HG02970 (cell line): ENCODE results near the gene WDR44.
"Not testable (repeated sequence)": the region's sequence is repeated elsewhere in the genome, so short reads cannot be mapped to it uniquely, and the experiment has no call there.

Experiments
- ATAC-seq: cut with Tn5 transposase; IDR thresholded peaks from one replicate; pipeline ENCODE4 v1.9.1; 2021; ENCODE audit warnings: mild to moderate bottlenecking, moderate library complexity, moderate number of reproducible peaks; ENCODE audit not compliant: unreplicated experiment, low FRiP score

Gene WDR44

DNA sequence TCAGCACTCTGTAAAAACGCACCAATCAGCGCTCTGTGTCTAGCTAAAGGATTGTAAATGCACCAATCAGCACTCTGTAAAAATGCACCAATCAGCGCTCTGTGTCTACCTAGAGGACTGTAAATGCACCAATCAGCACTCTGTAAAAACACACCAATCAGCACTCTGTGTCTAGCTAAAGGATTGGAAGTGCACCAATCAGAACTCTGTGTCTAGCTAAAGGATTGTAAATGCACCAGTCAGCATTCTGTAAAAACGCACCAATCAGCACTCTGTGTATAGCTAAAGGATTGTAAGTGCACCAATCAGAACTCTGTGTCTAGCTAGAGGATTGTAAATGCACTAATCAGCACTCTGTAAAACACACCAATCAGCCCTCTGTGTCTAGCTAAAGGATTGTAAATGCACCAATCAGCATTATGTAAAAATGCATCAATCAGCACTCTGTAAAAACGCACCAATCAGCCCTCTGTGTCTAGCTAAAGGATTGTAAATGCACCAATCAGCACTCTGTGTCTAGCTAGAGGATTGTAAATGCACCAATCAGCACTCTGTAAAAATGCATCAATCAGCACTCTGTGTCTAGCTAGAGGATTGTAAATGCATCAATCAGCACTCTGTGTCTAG lies 124.9 kb downstream of the WDR44 start:
- not testable (repeated sequence) for ATAC-seq

GRCh38 chrX:118474586-118474985 lies 128.7 kb downstream of the WDR44 start:
- ATAC-seq = no peak

DNA sequence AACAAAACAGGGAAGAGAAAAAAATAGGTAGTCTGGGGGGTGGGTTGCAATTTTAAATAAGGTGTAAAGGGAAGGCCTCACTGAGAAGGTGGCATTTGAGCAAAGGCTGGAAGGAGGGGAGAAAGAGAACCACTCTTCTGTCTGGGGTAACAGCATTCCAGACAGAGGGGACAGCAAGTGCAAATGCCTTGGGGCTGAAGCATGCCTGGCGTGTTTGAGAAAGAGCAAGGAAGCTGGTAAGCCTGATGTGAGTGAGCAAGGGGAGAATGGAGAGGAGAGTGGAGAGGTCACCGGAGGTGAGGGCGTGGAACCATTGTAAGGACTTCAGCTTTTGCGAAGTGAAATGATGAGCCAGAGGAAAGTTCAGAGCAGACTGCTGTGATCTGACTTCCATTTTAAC lies 130.0 kb downstream of the WDR44 start:
- ATAC-seq = no peak

- no peak for ATAC-seq
Observed at GRCh38 chrX:118480172-118480571, 134.3 kb downstream of the WDR44 start.

GRCh38 chrX:118482384-118482783 lies 136.5 kb downstream of the WDR44 start:
- ATAC-seq = not testable (repeated sequence)

DNA sequence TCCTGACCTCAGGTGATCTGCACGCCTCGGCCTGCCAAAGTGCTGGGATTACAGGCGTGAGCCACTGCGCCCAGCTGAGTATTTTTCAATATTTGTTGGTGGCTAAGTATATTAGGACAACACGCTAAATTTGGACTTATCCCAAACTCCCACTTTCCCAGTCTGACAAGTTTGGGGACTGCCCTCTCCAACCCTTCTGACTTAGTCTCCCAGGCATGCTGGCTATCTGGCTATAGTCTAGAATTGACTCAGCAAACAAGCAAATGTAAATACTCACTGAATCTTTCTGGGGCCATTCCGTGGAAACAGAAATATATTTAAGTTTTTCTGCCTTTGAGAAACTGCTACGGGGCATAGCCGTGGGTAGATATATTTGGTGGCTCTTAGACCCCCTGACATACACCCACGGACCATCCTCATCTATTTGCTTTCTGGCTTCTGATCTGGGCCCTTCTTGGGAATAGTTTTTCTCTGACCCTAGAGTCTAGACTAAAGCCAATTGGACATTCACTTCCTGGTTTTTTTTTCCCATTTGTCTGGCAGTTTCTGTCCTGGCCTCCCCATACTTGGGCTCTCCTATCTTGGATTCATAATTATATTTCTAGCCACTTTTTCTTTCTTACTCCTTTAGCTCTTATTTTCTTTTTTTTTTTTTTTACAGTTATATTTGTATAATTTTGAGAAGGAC lies 138.5 kb downstream of the WDR44 start:
- no peak for ATAC-seq

GRCh38 chrX:118486693-118487092 lies 140.8 kb downstream of the WDR44 start:
- ATAC-seq = not testable (repeated sequence)

DNA sequence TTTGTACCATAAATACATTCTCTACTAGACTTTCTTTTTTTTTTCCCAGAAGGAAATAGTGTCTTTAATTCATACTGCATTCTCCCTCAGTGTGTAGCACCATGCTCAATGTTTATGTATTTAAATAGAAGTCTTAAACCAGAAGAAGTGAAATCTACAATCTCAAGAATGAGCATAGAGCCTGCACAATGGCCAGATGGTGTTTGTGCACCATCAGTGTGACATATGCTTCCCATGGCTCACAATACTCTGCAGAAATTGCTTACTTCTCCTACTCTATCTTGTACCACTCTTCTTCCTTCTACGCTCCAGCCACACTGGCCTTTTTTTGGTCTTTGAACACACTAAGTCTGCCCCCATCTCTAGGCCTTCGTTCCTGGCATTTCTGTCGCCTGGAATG lies 147.1 kb downstream of the WDR44 start:
- no peak for ATAC-seq

DNA sequence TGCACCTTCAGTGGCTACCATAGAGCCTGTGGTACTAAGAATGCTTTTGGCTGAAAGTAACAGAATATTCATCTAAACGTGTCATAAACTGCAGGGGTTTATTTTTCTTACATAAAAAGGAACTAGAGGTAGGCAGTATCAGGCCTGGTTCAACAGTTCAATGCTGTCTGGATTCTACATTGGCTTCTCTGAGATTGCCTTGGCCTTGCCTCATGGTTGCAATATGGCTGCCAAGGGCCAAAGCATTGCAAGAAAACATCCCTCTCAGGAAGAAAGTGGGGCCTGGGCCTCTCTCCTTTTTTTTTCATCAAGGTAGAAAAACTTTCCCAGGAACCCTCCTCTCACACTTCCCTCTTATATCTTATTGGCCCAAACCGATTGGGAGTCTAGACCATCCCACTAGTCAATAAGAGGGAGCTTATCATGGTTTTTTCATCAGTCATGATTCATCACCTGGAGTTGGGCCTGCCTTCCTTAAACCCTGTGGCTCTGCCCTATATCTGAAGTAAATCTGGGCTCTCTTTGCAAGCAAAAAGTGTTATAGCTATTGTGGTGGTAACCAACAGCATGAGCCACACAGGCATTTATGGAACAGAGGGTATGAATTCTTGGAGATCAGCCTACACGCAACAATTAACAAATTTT lies 147.9 kb downstream of the WDR44 start:
- no peak for ATAC-seq

GRCh38 chrX:118495061-118495921 lies 149.4 kb downstream of the WDR44 start, which contains the start of gene DOCK11:
Gene DOCK11 (plus strand): TSS chrX:118495815. CDS start chrX:118495972, 157 bp downstream.
- ATAC-seq = peak; percentile 49

DNA sequence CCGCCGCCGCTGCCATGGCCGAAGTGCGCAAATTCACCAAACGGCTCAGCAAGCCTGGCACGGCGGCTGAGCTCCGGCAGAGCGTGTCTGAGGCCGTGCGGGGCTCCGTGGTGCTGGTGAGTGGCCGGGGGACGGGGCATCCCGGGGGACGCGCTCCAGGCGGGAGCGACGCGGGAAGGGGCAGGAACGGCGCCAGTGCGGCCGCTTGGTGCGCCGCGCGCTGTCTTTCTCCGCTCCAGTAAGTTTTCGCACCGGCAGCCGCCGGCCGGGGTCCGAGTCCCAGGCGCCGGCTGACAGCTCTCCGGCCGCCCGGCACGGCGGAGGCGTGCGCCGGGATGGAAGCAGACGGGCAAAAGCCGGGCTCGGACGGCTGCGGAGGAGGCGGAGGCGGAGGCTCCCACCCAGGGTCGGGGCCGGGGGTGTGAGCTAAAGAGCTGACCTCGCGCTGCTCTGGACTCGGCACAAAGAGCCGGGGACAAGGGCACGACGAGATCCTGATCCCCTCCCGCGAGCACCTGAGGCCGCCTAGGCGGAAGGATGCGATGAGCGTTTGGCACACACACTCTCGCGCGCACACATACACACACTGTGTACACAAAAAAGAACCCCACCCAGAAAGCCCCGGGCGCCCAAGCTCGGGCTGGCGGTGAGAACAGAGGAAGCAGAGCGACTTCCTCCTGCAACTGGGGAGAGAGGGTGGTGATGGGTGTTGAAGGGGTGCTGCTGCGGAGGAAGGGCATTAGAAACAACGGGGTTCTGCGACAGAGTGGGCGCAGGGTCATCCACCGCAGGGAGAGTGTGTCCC lies 150.3 kb downstream of the WDR44 start:
- peak; percentile 33 for ATAC-seq

- ATAC-seq = no peak
Observed at GRCh38 chrX:118496763-118497079, 150.8 kb downstream of the WDR44 start.

- ATAC-seq = no peak
Observed at GRCh38 chrX:118497180-118497818, 151.4 kb downstream of the WDR44 start.

- ATAC-seq = no peak
Observed at GRCh38 chrX:118498351-118498750, 152.4 kb downstream of the WDR44 start.

- ATAC-seq = no peak
Observed at GRCh38 chrX:118498755-118499154, 152.8 kb downstream of the WDR44 start.

GRCh38 chrX:118499295-118499694 lies 153.4 kb downstream of the WDR44 start:
- no peak for ATAC-seq
